NCI-H524 treated with DMSO at 0.1 percent for 48 hours (cell line): ENCODE data around the gene ATP23.

ENCODE experiments used
- DNase-seq: peaks from one replicate; lab custom pipeline; 2025; lab: John Stamatoyannopoulos, UW

The ATP23 gene

DNA sequence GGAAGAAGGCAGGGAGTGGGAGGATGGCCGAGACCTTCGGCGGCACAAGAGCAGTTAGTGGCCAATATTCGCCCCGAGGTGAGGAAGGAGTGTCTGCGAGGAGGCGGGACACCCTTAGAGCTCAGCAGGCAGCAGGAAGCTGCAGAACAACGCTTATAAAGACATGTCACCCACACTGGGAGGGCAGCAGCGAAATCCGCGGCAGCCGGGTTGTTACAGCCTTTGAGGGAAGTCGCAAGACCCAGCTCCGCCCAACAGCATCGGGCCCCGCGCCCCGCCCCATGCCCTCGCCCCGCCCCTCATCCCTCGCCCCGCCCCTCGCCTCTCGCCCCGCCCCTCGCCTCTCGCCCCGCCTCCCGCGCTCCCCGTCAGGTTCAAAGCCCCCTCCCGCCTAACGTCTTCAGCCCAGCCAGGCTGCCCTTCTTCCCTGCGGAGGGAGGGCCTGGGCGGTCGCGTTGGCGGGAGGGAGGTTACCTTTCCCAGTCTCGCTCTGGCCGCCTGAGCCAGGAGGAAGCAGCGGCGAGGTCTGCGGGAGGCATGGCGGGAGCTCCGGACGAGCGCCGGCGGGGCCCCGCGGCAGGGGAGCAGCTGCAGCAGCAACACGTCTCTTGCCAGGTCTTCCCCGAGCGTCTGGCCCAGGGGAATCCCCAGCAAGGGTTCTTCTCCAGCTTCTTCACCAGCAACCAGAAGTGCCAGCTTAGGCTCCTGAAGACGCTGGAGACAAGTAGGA lies at the start of gene ATP23:
Gene ATP23 (plus strand): TSS at position 403 of the 730 bp plus-strand sequence. CDS start 135 bp downstream, at position 538.
- peak; percentile 29 for DNase-seq

DNA sequence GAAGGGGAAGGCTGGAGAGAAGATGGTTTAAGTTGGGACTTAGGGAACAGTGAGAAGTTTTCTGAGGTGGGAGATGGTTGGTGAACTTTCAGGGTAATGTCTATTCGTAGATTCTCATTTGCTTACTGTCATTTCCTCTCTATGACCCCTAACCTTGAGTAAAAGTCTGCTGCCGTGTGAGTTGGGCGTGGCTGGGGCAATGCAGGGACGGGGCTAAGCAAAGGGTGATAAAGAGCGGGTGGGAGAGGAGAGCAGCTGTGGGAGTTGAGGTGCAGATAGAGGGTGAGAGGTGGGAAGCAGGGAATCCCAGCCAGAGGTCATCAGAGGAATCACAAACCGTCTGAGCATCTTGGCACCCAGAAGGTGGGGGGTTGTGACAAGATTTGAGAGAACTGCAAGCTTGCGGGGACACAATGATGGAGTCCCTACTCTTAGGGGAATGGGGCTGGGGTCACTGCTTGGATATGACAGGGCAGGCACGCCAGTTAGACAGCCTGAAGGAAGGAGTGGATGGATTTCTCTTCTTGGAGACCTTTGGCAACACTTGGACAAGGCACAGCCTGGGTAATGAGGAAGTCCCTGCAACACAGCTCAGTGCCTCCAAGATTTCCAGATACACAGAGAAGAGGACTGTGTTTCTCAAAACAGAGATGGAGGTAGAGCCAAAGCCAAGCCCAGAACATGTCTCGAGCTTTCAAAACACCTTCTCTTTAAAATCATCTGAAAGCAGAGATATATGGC lies 49.0 kb upstream of the ATP23 start:
- no peak for DNase-seq

DNA sequence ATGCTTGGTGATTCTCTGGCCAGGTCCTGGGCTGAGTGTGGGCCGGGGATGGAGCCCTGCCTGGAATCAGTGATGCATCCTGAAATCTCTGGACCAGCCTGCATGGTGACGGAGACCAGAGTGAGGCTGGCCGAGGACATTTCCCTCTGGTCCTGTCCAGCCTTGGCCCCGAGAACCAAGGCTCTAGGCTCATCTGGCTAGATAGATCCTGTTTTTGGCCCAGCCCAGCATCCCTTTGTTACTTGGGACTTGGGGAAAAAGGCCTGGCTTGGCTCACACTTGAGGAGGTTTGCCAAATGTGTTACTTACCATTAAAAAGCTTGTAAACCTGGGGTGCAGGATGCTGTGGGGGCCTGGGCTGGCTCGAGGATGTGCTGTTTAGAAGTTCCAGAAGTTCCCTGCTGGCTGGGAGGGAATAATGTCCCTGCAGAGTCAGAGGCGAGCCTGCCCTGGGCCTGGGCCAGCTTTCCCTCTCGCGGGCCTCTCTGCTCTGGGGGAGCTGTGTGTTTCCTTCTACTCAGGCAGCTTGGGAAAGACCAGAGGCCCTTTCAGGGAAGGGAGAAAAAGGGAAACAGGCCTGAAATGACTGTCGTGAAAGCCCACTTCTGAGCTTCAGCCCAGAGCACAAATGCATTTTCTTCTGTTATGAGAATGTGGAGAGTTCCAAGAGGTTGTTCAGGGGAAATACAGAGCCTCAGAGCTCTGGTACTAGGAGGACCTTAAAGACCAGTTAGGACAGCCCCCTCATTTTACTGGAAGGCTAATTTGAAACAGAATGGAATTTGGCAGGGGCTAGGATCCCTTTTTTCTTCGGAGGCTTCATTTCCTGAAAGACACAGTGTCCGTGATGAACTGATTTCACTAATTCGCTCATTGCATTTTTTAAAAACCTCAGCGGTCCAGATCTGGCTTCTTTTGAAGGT lies 47.7 kb upstream of the ATP23 start:
- DNase-seq: no peak

GRCh38 chr12:57894399-57895292 lies 46.7 kb upstream of the ATP23 start:
- peak; percentile 82 for DNase-seq

- no peak for DNase-seq
These were observed 45.8 kb upstream of the ATP23 start for GRCh38 chr12:57895389-57896114.

- no peak for DNase-seq
These were observed 45.3 kb upstream of the ATP23 start for GRCh38 chr12:57896115-57896433.

GRCh38 chr12:57896434-57897201 lies 44.7 kb upstream of the ATP23 start:
- DNase-seq: peak; percentile 16

DNA sequence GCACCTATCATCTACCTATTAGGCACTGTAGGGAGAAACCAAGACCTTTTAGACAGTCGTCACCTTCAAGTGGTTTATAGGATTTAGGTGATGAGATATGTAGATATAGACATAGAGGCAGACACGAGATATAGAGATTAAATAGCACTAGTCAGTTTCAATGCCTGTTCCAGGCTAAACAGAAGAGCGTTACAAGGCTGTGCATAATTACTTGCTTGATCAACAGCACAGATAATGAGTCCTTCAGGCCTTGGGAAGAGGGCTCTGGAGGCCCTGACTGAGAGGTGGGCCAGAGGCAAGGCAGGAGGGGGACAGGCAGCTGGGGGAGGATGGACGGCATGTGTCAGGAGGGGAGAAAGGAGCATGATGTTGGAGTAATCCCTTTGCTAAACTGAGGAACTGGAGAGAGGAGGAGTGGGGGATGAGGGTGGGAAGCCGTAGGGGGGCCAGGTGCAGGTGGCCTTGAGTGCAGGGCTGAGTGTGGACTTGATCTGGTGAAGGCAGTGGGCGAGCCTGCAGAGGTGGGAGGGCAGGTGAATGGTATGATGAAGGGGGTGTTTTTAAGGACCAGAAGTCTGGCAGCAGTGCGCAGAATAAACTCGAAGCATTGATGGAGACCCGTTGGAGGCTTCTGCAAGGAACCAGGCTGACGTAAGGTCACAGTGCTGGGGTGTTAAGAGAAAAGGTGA lies 43.9 kb upstream of the ATP23 start:
- DNase-seq: no peak

GRCh38 chr12:57898308-57898970 lies 42.9 kb upstream of the ATP23 start:
- DNase-seq: no peak

DNA sequence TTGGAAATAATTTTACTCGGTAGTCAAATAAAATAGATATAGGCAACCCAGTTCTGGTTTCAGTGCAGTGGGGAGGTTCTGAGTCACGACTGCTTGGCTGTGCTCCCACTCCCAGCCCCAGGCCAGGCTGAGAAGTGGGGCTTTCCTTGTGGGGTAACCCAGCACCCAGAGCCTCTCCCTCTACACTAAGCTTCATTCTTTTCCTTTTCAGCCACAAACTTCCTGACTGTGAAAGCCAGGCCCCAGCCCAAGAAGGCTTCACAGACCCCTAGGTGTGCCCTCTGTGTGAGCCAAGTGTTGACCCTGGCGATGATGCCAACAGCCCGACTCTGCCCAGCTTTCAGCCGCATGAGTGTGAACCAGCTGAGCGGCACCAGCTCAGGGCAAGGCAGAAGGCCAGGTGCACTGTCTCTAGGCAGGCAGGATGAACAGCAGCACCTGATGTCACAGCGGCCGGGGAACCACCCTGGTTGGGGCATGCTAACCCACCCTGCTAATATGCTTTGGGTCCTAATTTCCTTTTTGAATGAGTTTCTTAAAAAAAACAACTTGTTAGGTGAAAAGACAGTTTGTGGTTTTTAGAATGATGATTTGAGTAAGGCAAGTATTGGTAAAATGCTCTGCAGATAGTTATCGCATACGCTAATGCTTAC lies 42.2 kb upstream of the ATP23 start:
- DNase-seq: no peak

DNA sequence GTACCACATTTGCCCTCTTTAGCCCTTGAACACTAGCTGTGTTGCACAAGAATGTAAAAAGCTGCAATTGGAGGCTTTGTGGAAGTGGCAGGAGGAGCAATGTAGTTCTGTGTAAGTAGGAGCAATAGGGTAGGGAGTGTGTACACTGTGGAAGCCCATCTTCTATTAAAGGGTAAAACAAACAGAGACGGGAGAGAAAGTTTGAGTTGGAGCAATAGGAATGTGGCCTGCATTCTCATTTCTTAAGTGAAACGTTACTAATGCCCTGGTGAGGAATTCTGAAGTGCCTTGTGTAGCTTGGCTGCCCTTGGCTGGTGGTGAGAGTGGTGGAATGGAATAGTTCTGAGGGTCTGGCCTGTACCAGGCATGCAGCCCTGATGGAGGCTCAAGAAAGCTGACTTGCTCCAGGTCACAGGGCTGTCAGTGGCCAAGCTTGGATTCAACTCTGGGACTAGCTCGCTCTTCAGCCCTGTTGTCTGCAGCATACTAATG lies 38.8 kb upstream of the ATP23 start:
- DNase-seq: no peak

- DNase-seq: no peak
These were observed 36.9 kb upstream of the ATP23 start for GRCh38 chr12:57904426-57904825.

GRCh38 chr12:57904848-57905811 lies 36.2 kb upstream of the ATP23 start:
- peak; percentile 75 for DNase-seq

DNA sequence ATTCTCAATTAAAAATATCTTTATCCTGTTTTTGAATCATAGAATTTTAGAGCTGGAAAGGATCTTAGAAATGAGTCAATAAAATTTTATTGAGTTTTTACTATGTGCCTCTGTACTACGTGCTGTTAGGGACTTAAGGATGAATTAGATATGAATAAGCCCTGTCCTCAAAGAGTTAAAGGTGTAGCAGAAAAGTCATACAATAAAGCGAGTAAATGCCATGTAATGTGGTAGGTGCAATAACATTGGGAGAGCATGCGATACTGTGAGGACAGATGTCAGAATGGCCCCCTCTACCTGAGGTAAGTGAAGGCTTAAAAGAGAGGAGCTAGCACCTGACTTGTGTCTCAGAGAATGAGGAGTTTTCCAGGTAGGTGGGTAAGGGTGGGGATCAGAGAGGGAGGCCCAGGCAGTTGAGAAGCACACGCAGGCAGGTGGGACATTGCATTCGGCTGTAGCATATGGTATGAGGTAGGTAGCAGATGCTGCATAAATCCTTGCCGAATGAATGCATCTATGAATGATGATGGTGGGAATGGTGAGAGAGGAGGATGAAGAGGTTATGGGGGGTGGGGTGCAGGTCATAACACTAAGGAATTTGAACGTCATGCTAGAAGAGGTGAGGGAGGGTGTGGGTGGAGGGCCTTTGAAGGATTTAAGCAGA lies 35.4 kb upstream of the ATP23 start:
- DNase-seq: peak; percentile 37

DNA sequence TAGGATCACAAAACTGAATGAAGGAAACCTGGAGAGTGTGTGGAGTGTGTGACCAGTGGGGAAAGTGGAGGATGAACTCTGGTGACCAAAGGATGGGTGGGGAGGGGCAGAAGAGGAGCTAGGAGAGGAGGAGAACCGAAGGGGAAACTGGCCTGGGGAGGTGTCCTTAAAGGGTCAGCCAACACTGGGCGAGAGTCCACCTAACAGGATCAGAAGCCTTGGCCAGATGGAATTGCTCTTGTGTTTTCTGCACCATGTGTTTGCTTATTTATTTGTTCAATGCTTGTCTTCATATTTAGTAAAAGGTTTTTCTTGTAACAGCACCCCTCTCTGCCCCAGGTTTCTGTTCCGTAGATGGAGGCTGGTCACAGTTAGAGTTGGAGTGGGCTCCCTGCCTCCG lies 34.5 kb upstream of the ATP23 start:
- DNase-seq: no peak

GRCh38 chr12:57907281-57907680 lies 34.1 kb upstream of the ATP23 start:
- DNase-seq: no peak
